ENCODE results near the gene NACC2. TPM values are rescaled to one million over a fixed set of nuclear protein-coding genes. Genes with fewer than 3 reads are reported as not detected.

NACC2 gene
- total RNA-seq, 6 experiments from 2014 or later = 10.9 to 25.8 (median 13.8) TPM

- intact Hi-C loops (cut with DNase I) = loop anchor here in 1 of 2 donors (5.0 kb wide), 2 partner anchors 38 to 158 kb away; no protein-coding TSS in a partner anchor
- no peaks in the 10 kb centered on the region for H3K36me3 ChIP-seq
- ATAC-seq (no peak), DNase-seq (no peak)
- TF ChIP-seq CTCF (IDR thresholded peaks at IDR 0.05) (no peak), POLR2A (IDR thresholded peaks at IDR 0.05) (no peak)
- H3K27me3 ChIP-seq = no peaks in the 10 kb centered on the region
- no peak overlapping the region for H3K27ac ChIP-seq
- H3K4me1 ChIP-seq = peaks cover 0 to 23% (median 8%) of the 10 kb centered on the region in 4 donors
- WGBS (ENCODE audit: insufficient coverage, low coverage, low lambda C conversion rate, missing lambda C conversion rate) = no CpG with 5 or more reads among the region's 2 CpGs
- H3K9me3 ChIP-seq = no peaks in the 10 kb centered on the region
- H3K4me3 ChIP-seq = no peak overlapping the region
Observed at GRCh38 chr9:136124976-136125692, 30.0 kb upstream of the NACC2 start.

GRCh38 chr9:136122425-136123383 is 27.6 kb upstream of the NACC2 start:
- intact Hi-C loops (cut with DNase I) = loop anchor here (2.0 to 5.0 kb wide), 3 partner anchors 35 to 155 kb away; no protein-coding TSS in a partner anchor
- Histone ChIP-seq H3K9me3 (no peaks in the 10 kb centered on the region), H3K27ac (no peak overlapping the region), H3K27me3 (no peaks in the 10 kb centered on the region), H3K36me3 (no peaks in the 10 kb centered on the region), H3K4me1 (peaks cover 0 to 28% (median 10%) of the 10 kb centered on the region in 4 donors), H3K4me3 (peak overlapping the region in 1 of 3 donors; percentile 9)
- WGBS (ENCODE audit: insufficient coverage, low coverage, low lambda C conversion rate, missing lambda C conversion rate) = 21% methylated on average over 35 of the region's 45 CpGs
- no peak for TF ChIP-seq POLR2A (IDR thresholded peaks at IDR 0.05)
- peak; percentile 94 to 99 (median 98) for TF ChIP-seq CTCF (IDR thresholded peaks at IDR 0.05)
- DNase-seq (peak; percentile 79 to 84 (median 83)), ATAC-seq (peak; percentile 25 to 55 (median 51))

- Histone ChIP-seq H3K36me3 (no peaks in the 10 kb centered on the region), H3K4me1 (peaks cover 0 to 37% (median 14%) of the 10 kb centered on the region in 4 donors), H3K9me3 (no peaks in the 10 kb centered on the region), H3K27me3 (no peaks in the 10 kb centered on the region), H3K4me3 (no peak overlapping the region), H3K27ac (no peak overlapping the region)
- DNase-seq (no peak), ATAC-seq (no peak)
- intact Hi-C loops (cut with DNase I) = loop anchor here (2.0 to 5.0 kb wide), 3 partner anchors 34 to 154 kb away; no protein-coding TSS in a partner anchor
- TF ChIP-seq POLR2A (IDR thresholded peaks at IDR 0.05) = no peak
- no peak for TF ChIP-seq CTCF (IDR thresholded peaks at IDR 0.05)
- 69% methylated on average over 6 of the region's 9 CpGs for WGBS (ENCODE audit: insufficient coverage, low coverage, low lambda C conversion rate, missing lambda C conversion rate)
Observed at GRCh38 chr9:136121801-136122200, 26.7 kb upstream of the NACC2 start.

- H3K4me1 ChIP-seq = peaks cover 0 to 40% (median 14%) of the 10 kb centered on the region in 4 donors
- TF ChIP-seq POLR2A (IDR thresholded peaks at IDR 0.05) (no peak), CTCF (IDR thresholded peaks at IDR 0.05) (no peak)
Observed at GRCh38 chr9:136120438-136120844, 25.4 kb upstream of the NACC2 start.

More at GRCh38 chr9:136120438-136120844, 25.4 kb upstream of the NACC2 start:
- intact Hi-C loops (cut with DNase I) = loop anchor here in 1 of 2 donors (5.0 kb wide), 2 partner anchors 33 to 153 kb away; no protein-coding TSS in a partner anchor
- peak overlapping the region in 2 of 3 donors; percentile 97 for H3K27ac ChIP-seq
- H3K9me3 ChIP-seq = no peaks in the 10 kb centered on the region
- no peaks in the 10 kb centered on the region for H3K27me3 ChIP-seq
- H3K4me3 ChIP-seq = no peak overlapping the region
- DNase-seq (no peak), ATAC-seq (no peak)
- 62% methylated on average over 5 of the region's 18 CpGs for WGBS (ENCODE audit: insufficient coverage, low coverage, low lambda C conversion rate, missing lambda C conversion rate)
- H3K36me3 ChIP-seq = peaks cover 0 to 8% (median 2%) of the 10 kb centered on the region in 4 donors

Measured in right lobe of liver (tissue), 6 donors.